NCI-H2029 (cell line): ENCODE results near the gene KRTAP5-6.

Experiments
- DNase-seq: peaks from one replicate; lab custom pipeline; 2025; lab: John Stamatoyannopoulos, UW

The KRTAP5-6 gene

GRCh38 chr11:1733716-1734640 is 37.0 kb downstream of the KRTAP5-6 start:
- no peak for DNase-seq

DNA sequence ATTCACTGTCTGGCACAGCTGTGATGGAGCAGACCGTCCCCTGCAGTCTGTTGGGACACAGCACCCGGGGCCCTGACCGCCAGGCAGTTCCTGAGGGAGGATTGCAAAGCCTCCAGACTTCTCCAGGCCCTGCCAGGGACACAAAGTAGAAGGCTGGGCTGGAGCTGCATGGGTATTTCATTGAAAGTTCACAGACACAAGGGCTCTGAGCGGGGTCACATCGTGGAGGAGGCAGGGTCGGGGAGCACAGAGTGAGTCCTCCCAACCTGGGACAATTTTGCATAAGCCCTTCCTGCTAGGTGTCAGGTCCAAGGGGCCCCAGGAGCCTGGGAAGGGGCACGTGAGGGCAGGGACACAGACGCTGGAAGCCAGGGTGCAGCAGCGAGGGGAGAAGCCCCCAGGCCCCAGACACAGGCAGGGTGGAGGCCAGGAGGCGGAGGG is 37.7 kb downstream of the KRTAP5-6 start:
- no peak for DNase-seq

GRCh38 chr11:1735271-1735670 is 38.3 kb downstream of the KRTAP5-6 start:
- no peak for DNase-seq

DNA sequence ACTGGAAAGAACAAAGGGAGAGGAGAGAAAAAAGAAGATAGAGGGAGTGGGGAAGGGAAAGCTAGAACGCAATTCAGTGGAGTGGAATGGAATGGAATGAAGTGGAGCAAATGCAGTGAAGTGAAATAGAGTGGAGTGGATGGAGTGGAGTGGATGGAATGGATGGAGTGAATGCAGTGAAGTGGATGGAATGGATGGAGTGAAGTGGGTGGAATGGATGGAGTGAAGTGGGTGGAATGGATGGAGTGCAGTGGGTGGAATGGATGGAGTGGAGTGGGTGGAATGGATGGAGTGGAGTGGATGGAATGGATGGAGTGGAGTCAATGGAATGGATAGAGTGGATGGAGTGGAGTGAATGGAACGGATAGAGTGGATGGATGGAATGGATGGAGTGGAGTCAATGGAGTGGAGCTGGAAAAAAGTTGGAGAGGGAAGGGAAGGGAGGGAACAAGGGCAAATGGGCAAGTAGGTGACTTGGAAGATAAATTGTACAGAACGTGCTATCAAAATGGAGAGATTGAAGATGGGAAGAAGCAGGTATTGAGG is 39.5 kb downstream of the KRTAP5-6 start:
- no peak for DNase-seq

DNA sequence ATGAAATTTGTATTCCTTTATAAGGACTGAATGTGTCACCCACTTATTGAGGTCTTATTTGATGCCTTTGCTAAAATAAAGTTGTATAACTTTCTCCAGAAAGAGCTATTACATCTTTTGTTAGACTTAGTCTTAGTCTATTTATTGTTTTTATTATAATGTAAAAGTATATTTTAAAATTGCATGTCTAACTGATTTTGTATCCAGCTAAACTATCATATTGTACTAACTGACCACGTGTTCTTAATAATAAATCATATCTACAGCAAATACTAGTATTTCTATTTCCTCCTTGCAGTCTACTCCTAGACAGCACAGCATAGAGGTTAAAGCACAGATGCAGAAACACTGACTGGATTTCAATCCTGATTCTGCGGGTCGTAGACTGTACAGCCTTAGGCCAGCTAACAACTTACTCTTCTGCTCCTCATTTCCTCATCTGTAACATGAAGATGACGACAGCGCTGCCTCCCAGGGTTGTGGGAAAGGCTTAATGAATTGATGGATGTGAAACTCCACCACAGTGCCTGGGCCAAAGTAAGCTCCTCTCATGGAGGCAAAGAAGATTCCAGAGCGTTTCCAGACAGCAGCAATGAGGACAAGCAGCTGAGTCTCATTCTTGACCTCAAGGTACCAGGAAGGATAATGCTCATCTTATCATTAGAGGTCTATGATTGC is 40.2 kb downstream of the KRTAP5-6 start:
- no peak for DNase-seq

DNA sequence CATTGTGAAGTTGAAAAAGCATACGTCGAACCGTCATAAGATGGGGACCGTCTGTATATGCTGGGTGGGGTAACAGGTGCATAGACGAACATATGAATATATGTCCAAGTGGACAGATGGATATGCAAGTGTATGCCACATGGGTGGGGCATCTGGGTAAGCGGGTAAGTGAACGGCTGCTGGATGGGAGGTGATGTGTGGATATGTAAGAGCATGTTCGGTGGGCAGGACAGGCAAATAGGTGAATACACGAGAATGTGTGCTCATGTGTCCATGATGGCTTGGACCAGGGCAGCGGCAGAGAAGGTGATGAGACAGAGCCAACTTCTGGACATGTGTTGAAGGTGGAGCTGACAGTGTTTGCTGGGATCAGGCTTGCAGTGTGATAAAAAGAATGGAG is 41.4 kb downstream of the KRTAP5-6 start:
- DNase-seq: no peak

DNA sequence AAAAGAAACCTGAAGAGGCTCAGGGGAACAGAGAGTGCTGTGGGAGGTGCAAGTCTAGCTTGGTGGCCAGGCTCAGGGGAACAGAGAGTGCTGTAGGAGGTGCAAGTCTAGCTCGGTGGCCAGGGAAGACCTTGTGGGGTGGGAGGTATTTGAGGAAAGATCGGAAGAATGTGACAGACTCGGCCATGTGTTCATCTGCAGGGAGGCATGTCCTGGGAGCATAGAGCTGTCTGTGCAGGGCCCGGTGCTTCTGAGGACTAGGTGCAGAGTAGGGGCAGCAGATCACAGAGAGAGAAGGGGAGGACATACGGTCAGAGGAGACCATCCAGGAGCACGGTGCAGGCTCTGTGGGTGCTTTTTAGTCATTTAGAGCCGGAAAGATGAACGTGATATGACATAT is 42.6 kb downstream of the KRTAP5-6 start:
- DNase-seq: no peak

DNA sequence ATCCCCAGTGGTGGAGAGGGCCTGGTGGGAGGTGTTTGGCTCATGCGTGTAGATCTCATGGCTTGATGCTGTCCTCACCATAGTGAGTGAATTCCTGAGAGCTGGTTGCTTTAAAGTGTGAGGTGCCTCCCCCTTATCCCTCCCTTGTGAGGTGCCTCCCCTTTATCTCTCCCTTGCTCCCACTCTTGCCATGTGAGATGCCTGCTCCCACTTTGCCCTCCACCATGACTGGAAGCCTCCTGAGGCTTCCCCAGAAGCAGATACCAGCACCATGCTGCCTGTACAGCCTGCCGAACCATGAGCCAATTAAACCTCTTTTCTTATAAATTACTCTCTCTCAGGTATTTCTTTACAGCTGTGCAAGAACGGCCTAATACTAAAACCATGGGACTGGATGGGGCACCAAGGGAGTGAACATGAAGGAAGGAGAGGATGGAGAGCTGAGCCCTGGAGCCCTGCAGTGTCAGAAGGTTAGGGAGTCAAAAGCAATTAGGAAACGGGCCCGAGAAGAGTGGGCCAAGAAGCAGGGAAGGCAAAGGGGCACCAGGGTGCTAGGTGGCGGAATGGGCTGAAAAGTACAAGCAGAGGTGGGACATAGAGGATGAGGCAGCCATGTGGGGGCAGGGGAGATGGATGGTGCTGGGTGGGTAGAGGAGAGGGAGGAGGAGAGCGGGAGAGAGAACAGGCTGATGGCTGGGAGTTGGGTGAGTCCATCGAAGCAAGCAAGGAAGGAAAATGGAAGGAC is 44.0 kb downstream of the KRTAP5-6 start:
- DNase-seq: no peak

DNA sequence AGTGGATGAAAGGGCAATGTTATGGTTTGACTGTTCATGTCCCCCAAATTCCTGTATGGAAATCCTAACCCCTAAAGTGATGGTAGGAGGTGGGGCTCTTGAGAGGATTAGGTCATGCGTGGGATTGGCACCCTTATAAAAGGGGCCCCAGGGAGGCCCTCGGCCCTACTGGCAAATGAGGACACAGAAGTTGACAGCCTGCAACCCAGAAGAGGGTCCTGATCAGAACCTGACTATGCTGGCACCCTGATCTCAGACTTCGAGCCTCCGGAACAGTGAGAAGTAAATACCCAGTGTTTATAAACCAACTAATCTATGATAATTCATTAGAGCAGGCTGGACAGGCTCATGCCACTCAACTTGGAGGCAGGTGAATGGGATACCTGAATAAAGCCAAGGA is 44.7 kb downstream of the KRTAP5-6 start:
- DNase-seq: no peak

DNA sequence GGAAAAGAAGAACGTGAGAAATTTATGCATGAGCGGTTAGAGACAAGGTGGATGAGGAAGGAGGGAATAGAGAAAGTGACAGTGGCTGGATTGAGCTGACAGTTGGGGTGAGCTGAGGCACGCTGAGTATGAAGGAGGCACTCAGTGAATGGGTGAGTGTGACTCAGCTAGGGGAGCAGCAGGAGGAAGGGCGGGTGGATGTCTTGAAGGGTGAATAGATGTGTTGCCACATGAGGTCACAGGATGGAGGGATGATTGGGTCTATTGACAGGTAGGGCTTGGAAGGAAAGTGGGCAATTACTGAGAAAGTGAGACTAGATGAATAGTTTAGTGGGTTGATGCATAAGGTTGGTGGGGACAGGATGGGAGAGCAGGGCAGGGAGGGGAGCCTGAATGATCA is 45.4 kb downstream of the KRTAP5-6 start:
- no peak for DNase-seq

GRCh38 chr11:1742869-1743584 is 46.0 kb downstream of the KRTAP5-6 start:
- no peak for DNase-seq

- no peak for DNase-seq
These were observed 46.7 kb downstream of the KRTAP5-6 start for GRCh38 chr11:1743585-1744136.

GRCh38 chr11:1744137-1744886 is 47.3 kb downstream of the KRTAP5-6 start:
- no peak for DNase-seq

DNA sequence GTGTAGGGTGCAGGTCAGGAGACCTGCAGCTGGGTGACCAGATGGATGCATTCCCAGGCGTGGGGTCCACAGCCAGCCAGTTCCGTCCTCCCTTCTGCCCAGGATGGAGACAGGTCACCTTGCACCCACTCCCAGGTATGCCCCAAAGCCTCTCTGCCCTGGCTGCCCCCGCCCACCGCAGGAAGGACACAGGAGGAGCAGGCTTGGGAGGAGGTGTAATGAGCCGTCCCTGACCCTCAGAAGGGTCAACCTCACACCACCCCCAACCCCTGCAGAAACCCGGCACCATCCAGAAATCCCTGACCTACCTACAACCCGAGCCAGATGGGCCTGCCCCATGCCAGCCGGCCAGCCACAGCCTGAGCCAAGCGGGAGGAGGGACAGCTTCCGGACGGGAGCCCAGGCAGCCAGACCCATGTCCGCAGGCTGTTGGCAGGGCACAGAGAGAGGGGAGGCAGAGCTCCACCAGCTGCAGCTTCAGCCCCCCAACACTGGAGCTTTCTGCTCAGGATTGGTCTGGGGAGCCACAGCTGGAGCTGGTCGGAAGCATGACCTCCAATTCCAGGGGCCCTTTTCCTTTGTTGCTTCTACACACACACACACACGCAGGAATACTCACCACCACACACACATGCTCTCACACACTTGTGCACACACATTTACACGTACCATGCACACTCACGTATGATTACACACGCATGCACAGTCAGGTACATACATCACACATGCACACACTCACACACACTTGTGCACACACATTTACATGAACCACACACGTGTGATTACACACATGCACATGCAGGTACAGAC is 48.1 kb downstream of the KRTAP5-6 start:
- no peak for DNase-seq

DNA sequence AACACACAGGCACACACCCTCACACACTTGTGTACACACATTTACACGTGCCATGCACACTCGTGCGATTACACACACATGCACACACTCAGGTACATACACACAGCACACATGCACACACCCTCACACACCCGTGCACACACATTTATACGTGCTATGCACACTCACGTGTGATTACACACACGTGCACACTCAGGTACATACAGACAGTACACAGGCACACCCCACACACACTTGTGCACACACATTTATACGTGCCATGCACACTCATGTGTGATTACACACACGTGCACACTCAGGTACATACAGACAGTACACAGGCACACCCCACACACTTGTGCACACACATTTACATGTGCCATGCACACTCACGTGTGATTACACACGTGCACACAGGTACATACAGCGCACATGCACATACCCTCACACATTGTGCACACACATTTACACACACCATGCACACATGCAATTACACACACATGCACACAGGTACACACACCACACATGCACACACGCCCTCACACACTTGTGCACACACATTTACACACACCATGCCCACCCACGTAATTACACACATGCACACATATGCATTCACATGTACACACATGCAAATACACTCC is 48.8 kb downstream of the KRTAP5-6 start:
- DNase-seq: no peak

- peak; percentile 25 for DNase-seq
These were observed 49.5 kb downstream of the KRTAP5-6 start for GRCh38 chr11:1746511-1746931.

GRCh38 chr11:1746956-1747752 is 50.2 kb downstream of the KRTAP5-6 start:
- DNase-seq: no peak
